ENCODE measurements around the gene CTSH.

Gene CTSH

GRCh38 chr15:78915341-78916087 is 29.3 kb downstream of the CTSH start:
- no peak for DNase-seq (ENCODE audit: extremely low read depth, low read depth)
- no peak for TF ChIP-seq CTCF (IDR thresholded peaks at IDR 0.05; ENCODE audit: low read depth, low read length)

- DNase-seq (ENCODE audit: extremely low read depth, low read depth), result no peak
- TF ChIP-seq CTCF (IDR thresholded peaks at IDR 0.05; ENCODE audit: low read depth, low read length), result peak; percentile 47
These were observed 30.6 kb downstream of the CTSH start for GRCh38 chr15:78914027-78914764.

- DNase-seq (ENCODE audit: extremely low read depth, low read depth), result no peak
- no peak for TF ChIP-seq CTCF (IDR thresholded peaks at IDR 0.05; ENCODE audit: low read depth, low read length)
These were observed 31.8 kb downstream of the CTSH start for GRCh38 chr15:78913012-78913411.

- no peak for DNase-seq (ENCODE audit: extremely low read depth, low read depth)
- no peak for TF ChIP-seq CTCF (IDR thresholded peaks at IDR 0.05; ENCODE audit: low read depth, low read length)
These were observed 32.5 kb downstream of the CTSH start for GRCh38 chr15:78912316-78912715.

- no peak for DNase-seq (ENCODE audit: extremely low read depth, low read depth)
- TF ChIP-seq CTCF (IDR thresholded peaks at IDR 0.05; ENCODE audit: low read depth, low read length), result no peak
These were observed 34.6 kb downstream of the CTSH start for GRCh38 chr15:78910271-78910670.

GRCh38 chr15:78909791-78910228 is 35.0 kb downstream of the CTSH start:
- DNase-seq (ENCODE audit: extremely low read depth, low read depth), result no peak
- peak; percentile 63 for TF ChIP-seq CTCF (IDR thresholded peaks at IDR 0.05; ENCODE audit: low read depth, low read length)

GRCh38 chr15:78909160-78909695 is 35.6 kb downstream of the CTSH start:
- DNase-seq (ENCODE audit: extremely low read depth, low read depth), result no peak

More at GRCh38 chr15:78909160-78909695, 35.6 kb downstream of the CTSH start:
- TF ChIP-seq CTCF (IDR thresholded peaks at IDR 0.05; ENCODE audit: low read depth, low read length), result no peak
